Ishikawa (cell line): ENCODE results near the gene CSPG5.

Experiments
- CEBPB ChIP-seq: IDR thresholded peaks from 2 replicates; pipeline ENCODE4 v1.6.1; 2012
- EP300 ChIP-seq: IDR thresholded peaks from 2 replicates; pipeline ENCODE4 v1.6.1; 2012; ENCODE audit warnings: borderline replicate concordance
- TAF1 ChIP-seq: IDR thresholded peaks from 2 replicates; pipeline ENCODE4 v1.6.1; 2012; ENCODE audit warnings: low read depth, mild to moderate bottlenecking
- ZBTB7A ChIP-seq: IDR thresholded peaks from 2 replicates; pipeline ENCODE4 v1.6.1; 2012; ENCODE audit warnings: low read depth
- TF ChIP-seq, protein P1 (sequence below): IDR thresholded peaks from 2 replicates; pipeline ENCODE4 v1.6.1; 2012
- TF ChIP-seq, protein P2 (sequence below): IDR thresholded peaks from 2 replicates; pipeline ENCODE4 v1.6.1; 2012

- TF ChIP-seq TAF1 (no peak), EP300 (no peak), CEBPB (no peak), ZBTB7A (no peak)
- TF ChIP-seq, protein P1, sequence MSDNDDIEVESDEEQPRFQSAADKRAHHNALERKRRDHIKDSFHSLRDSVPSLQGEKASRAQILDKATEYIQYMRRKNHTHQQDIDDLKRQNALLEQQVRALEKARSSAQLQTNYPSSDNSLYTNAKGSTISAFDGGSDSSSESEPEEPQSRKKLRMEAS, result no peak
- TF ChIP-seq, protein P2, sequence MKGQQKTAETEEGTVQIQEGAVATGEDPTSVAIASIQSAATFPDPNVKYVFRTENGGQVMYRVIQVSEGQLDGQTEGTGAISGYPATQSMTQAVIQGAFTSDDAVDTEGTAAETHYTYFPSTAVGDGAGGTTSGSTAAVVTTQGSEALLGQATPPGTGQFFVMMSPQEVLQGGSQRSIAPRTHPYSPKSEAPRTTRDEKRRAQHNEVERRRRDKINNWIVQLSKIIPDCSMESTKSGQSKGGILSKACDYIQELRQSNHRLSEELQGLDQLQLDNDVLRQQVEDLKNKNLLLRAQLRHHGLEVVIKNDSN, result no peak
These were observed 11.5 kb downstream of the CSPG5 start for GRCh38 chr3:47567149-47567548.
